ENCODE data around the gene BRS3.
"Not testable (repeated sequence)": the region's sequence is repeated elsewhere in the genome, so short reads cannot be mapped to it uniquely, and the experiment has no call there.

BRS3 gene

DNA sequence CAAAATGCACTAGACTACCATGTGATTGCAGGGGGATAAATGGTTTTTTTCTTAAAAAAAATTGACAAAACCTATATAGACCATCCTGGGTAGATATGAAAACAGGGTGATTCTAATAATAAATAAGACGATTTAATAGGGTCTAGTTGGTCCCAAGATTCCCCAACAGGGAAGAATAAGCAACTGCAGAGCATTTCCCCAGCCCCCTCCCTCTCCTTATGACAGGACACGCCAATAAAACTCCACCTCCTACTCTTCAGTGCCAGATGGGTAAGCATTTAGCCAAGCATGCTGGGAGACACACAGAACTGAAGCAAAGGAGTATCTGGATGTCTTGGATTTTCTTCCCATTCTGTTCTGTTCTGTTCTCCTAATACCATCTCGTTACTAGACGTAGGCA lies at the start of gene BRS3:
TSS of gene BRS3 (plus strand) at position 301 of the 400 bp plus-strand sequence. CDS start 168 bp downstream, outside the sequence.
- DNase-seq, result no peak

DNA sequence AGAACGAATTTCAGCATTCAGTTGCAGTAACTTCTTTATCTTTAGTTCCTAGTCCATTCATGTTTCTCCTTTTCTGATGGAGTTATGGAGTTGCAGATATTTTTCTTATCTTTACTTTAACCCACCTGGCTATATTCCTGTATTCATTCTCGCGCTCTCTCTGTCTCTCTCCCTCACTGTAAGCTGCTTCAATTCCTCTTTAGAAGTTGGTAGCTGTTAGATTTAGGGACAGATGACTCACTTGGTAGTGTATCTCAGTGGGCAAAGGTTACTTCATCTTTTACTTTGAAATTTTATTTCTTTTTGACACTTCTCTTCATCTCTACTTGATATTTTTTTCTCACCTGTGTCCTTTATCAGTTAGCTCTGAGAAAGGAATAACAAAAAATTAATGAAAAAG lies 49.6 kb upstream of the BRS3 start:
- no peak for DNase-seq

DNA sequence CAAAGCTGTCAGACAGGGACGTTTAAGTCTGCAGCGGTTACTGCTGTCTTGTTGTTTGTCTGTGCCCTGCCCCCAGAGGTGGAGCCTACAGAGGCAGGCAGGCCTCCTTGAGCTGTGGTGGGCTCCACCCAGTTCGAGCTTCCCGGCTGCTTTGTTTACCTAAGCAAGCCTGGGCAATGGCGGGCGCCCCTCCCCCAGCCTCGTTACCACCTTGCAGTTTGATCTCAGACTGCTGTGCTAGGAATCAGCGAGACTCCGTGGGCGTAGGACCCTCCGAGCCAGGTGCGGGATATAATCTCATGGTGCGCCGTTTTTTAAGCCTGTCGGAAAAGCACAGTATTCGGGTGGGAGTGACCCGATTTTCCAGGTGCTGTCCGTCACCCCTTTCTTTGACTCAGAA lies 42.1 kb upstream of the BRS3 start:
- DNase-seq, result not testable (repeated sequence)

DNA sequence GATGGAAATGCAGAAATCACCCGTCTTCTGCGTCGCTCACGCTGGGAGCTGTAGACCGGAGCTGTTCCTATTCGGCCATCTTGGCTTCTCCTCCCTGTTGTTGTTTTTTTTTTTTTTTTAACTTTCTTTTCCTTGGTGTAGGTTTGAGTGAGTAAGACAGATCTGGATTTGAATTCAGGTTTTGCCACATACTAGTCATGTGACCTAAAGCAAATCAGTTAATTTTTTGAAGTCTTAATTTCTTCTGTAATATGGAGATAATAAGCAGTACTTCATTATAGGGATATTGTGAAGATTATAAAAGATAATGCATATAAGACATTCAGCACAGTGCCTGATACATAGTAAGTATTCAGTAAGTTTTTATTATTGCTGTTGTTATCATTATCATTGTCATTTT lies 41.5 kb upstream of the BRS3 start:
- DNase-seq, result no peak

DNA sequence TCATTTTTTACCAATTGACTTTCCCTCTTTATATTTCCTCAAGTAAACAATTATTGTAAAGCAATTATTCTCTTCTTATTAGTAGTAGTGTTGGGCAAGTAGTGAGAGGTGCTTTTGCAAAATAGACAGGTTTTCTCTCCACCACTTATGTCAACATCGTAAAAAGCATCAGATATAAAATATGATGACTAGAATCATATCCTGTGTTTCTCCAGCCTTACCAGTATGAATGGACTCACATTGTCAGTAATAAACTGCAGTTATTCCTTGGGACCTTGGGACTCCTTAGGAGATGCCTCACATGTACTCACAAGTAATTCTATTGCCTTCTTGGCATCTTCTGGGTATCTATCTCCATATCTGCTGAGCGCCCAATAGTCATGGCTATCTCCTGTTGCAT lies 40.4 kb upstream of the BRS3 start:
- DNase-seq, result no peak

DNA sequence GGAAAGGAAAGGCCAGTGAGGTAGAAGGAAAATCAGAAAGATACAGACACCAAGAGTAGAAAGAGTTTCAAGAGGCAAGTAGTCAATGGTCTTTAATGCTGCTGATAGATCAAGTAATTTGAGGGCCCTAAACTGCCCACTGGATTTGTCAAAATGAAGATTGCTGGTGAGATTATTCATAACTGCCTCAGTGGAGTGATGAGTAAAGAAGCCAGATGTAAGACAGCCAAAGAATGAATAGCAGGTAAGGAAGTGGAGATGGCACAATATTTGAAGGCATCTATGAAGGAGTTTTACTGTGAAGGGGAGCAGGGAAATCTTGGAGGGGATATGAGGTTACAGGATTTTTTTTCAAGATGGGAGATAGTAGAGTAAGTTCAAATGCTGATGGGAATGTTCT lies 39.8 kb upstream of the BRS3 start:
- DNase-seq, result no peak

DNA sequence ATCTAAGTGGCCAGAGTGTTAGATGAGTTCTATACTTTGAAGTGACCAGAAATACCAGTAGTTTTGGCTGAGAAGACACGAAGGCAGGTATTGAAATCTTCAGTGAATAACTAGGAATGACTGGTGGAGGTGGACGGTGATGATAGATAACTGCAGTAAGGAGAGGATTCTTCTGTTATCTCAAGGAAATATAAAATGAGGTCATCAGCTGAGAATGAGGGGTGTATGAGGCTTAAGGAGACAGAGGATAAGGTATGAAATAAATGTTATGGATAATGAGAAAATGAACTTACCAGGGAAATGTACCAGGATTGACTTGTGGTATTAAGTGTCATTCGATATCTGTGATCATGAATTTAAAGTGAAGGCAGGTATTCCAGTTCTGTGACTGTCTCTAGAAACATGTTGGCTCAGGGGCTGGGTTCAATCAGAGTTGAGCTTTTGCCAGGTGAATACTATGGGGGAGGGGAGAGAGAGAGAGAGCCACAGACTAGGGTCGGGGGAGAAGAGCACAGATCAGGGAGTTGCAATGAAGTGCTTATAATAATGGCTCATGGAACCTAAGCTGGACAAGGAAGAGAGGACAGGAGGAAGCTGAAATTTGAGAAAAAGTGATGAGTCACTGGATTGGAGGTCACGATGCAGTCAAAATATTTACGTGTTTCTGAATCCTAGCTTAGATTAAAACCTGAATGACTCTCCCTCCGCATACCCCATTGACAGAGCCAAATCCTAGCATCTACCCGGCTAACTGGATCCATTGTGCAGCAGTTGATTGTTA lies 37.5 kb upstream of the BRS3 start:
- no peak for DNase-seq

DNA sequence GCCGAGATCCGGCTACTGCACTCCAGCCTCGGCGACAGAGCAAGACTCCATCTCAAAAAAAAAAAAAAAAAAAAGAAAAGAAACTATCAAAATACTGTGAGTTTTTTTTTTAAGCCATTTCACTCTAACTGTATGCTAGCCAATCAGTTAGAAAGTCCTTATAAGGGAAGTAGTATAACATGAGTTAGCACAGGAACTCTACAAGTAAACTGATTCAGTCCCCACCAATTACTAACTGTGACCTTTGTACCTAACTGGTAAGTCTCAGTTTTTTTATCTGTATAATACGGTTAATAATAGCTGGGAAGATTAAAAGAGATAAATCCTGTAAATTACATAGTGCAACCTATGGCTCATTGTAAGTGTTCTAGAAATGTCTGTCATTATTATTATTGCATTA lies 35.1 kb upstream of the BRS3 start:
- DNase-seq, result no peak

DNA sequence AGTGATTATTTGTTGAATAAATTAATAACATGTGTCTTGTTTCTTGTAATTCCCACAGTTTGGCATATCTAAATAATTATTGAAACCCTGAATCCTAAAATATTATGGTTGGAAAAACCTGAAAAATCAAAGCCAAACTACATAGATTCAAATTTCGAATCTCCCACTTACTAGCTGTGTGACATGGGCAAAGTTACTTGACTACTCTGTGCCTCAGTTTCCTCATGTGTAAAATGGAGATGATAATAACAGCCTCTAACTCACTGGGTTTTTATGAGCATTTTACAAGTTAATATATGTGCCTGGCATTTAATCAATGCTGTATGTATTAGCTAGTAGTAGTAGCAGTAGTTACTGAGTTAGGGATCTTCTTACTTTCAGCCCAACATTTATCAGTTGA lies 34.6 kb upstream of the BRS3 start:
- no peak for DNase-seq

DNA sequence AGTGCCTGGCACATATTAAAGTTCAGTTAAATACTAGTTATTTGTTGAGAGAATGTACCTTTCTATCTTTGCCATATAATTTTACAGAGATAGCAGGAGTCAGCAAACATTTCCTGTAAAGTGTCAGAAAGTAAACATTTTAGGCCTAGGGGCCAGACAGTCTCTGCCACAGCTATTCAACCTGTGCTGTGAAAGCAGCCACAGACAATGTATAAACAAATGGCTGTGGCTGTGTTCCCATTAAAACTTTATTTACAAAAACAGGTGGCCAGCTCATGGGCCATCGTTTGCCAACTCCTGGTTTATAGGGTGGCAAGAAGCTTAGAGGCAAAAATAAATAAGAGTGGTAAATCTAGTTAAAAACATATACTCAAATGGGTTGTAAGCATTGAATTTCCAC lies 34.0 kb upstream of the BRS3 start:
- DNase-seq, result no peak

DNA sequence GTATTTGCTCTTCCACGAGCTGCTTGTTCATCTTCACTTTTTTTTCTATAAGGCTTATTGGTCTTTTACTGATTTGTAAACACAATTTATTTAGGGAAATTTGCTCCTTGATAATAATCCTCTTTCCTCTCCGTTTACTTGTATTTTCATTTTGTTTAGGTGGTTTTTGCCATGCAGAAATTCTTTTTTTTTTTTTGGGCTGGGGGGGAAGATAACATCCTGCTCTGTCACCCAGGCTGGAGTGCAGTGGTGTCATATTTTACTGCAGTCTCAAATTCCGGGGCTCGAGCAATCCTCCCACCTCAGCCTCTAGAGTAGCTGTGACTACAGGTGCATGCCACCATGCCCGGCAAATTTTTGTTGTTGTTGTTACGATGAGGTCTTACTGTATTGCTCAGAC lies 31.6 kb upstream of the BRS3 start:
- no peak for DNase-seq

DNA sequence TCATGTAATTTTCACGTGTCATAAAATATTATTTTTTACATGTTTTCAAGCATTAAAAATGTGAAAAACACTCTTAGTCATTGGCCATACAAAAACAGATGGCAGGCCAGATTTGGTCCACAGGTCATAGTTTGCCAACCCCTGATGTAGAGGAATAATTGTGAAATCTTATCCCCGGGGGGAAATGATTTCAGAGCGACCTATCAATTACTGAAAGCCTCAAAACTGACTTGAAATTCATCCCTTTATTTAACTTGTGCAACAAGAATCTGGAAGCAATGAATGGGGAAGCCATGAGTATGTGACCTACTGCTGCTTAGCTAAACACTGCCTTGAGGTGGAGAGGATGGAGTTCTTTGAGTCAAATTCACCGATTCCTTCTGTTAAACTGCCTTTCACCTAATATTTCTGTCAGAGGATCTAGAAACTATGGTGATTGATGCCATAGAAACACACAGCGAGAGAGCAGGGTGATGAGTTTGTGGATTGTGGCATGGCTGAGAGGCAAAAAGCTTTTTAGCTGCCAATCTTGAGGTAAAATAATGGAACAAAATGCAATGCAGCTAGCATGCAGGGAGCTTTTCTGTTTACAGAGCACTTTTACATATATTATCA lies 30.3 kb upstream of the BRS3 start:
- no peak for DNase-seq

DNA sequence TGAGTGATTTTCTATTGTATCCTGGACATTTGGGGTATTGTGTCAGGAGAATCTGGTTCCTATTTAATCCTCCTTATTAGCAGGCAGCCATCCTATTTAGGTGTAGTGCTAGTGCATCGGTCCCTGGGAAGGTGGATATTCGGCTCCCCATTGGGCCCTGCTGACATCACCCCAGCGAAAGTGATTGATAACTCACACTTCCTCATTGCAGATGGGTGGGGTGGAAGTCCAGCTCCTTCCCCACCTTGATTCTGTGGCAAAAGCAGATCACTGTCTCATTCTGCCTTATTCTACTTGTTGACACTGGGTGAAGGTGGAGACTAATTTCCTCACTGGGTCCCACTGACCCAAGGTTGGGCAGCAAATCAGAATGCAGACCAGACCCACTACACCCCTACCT lies 23.2 kb upstream of the BRS3 start:
- DNase-seq, result no peak

DNA sequence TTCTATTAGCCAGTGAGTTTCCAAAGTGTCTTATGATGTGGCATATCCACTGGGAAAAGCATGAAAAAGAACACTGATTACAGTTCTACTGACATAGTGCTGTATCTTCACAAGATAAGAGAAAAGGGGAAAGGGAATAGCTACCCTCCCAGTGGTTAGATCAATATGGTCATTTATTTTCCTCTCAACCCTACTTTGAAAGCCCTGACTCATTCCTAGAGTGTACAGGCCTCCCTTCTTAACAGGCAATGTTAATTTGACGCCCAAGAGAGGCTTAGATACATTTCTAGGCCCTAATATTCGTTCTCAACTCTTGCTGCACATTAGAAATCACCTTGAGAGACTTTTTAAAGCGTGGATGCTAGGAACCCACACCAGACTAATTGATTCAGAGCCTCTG lies 20.4 kb upstream of the BRS3 start:
- no peak for DNase-seq

DNA sequence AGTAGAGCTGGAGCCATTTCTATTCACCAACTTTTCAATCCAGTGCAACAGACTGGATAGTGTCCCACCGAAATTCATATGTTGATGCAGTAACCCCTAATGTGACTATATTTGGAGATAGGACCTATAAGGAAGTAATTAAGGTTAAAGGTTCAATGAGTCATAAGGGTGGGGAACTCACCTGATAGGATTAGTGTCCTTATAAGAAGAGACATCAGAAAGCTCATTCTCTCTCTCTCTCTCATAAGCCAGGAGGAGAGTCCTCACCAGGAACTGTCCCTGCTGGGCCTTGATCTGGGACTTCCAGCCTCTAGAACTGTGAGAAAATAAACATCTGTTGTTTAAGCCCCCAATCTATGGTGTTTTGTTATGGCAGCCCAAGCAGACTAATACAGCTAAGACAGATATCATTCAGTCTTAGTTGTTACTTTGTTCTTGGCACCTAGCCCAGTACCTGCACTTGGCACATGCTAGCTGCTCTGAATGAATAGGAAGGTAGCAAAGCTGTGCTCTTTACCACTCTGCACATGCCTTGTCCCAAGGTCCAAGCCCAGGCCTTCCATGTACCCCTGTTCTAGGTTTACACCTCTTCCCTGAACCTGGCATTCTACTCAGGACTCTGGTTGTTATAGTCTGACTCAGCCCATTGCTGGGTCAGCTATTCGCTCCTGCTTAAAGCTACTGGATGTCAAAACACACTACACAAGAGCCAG lies 19.2 kb upstream of the BRS3 start:
- DNase-seq, result no peak

DNA sequence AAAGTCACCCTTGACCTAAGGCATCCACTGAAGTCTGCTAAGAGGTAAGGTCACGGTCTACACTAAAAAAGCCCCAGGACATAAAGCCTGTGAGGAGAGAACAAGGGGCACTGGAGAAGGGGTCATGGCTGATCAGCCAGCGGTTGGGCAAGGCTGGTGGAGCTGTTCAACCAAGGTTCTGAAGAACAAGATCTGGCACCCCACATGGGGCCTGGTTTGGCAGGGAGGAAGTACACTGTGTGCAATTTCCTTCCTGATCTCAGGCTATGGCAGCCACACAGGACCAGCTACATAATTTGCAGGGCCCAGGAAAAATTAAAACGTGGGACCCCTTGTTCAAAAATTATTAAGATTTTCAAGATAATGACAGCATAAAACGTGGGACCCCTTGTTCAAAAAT lies 14.1 kb upstream of the BRS3 start:
- no peak for DNase-seq

DNA sequence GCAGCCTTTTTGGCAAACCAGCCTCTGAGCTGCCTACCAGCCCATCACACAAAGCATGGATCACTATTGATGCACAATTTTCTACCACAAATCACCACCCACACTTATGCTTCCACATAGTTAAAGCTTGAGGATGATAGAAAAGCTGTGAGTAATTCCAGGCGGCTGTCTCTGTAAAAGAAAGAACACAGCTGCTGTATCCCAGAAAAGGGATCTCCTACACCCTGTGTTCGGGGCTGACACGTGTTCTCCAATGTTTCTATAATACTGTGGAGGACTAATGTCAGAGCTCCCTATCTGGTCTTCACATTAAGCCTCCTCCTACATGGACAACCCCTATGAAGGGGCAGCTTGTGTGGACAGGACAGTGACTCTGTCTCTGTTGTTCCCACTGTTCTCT lies 12.5 kb upstream of the BRS3 start:
- no peak for DNase-seq

DNA sequence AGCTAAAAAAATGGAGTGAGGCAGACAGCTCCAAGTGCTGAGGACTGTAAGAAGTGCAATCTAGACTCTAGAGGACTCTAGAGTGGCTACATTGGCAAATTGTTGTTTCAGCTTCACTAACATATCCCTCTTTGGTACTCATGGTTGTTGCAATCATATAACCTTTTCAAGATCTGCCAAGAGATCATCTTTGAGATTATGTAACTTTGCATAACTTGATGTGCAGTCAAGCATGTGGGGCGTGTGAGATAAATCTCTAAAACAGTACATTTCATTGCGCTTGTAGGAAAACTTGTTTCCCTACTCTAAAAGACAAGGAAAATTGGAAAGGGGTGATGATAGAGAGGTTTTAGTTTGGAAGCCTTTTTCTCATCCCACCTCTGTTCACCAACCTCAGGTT lies 11.2 kb upstream of the BRS3 start:
- no peak for DNase-seq

DNA sequence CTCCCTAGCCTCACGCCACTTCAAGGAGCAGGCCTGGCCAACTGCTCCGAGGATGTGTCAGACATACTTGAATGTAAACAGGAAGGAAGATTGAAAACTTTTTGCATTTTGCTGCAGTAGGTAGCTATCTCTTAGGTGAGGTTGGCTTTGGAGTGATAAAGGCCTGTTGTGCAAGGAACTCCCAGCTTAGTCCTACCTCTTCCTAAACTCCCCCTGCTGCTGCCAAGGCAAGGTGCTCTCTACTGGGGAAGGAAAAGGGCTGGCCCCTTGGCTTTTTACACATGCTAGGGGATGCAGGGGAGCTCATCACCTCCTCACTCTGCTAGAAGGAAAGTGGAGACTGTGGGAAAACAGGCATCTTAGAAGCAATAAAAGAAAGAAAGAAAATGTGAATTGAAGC lies 10.7 kb upstream of the BRS3 start:
- DNase-seq, result no peak

DNA sequence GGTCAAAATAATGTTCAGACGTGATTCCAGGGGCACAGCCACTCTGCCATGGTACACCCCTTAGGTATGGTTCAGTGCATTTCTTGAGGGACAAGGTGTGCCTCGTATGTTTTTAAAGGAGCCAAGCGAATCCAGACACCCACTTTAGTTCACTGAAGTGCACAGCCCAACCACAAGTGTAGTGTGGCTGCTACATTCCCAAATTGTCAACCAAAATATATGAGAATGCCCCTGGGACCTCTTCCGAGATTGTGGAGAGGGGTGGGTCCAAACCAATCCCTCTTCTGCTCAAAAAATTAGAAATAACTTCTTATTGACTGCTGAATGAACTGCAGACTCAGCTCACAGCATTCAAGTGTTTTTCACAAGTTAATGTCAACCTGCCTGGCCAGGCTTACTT lies 7.4 kb upstream of the BRS3 start:
- DNase-seq, result no peak

DNA sequence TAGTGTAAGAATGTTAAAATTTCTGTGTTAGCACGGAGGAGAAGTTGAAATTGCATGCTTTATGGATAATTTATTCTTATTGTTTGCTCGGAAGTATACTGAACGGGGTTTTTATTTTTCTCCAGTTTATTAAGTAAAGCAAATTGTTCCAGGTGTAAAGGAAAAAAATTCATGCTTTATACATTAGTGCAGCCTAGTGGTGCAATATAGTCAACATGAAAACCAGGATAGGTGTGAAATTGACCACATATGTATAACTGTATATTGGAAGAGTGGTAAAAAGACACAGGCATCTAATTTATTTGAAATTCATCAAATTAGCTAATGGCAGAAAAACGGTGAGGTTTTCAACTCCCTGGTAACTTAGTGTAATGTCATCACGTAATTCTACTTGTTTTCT lies 959 bp downstream of the BRS3 start:
- DNase-seq, result no peak

DNA sequence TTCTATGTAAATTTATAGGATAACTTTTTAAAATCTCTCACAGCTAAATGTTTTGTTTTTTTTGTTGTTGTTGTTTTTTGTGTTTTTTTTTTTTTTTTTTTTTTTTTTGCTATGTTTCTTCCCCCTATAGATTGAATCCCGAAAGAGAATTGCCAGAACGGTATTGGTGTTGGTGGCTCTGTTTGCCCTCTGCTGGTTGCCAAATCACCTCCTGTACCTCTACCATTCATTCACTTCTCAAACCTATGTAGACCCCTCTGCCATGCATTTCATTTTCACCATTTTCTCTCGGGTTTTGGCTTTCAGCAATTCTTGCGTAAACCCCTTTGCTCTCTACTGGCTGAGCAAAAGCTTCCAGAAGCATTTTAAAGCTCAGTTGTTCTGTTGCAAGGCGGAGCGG lies 4.1 kb downstream of the BRS3 start:
- no peak for DNase-seq

DNA sequence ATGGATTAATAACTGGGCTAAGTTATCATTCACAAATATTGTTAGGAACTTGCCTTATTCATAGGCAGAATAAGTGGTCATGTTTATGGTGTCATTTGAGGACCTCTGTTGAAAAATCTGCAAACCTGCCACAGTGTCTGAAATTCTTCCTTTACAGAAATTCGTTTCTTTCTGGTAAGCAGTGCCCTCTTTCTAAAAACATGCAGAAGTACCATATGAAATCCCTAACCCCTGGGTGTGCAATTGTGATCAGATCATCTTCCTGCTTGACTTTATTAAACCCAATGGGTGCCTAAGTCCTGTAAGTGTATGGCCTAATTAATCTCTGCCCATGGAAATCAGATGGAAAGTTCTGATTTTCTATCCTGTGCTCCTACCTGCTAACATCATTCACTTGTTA lies 5.3 kb downstream of the BRS3 start:
- DNase-seq, result no peak

DNA sequence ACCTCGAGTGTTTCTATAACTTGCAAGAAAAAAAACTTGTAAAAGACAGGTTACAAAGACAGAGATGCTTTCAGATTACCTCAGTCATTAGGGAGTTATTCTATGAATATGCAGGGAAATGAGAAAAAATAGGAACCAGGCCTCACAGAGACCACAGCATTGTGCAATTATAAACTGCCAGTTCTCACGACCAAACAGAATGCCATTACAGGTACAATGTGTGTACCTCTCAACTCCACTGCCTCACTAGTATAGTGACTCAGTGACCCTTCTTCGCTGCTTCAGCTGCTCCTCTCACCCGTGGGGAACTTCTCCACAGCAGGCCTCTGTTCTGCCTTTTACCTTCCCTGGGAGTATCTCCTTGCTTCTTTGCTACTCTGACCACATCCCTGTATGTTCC lies 7.3 kb downstream of the BRS3 start:
- DNase-seq, result no peak

Measured in stimulated activated CD4-positive, alpha-beta T cell treated with anti-CD3 and anti-CD28 coated beads, Interleukin-4, amount 100 ng/mL, for 1 hour (primary cell).